ENCODE data around the gene GSTM5. TPM values are rescaled to one million over a fixed set of nuclear protein-coding genes. Genes with fewer than 3 reads are reported as not detected.
"Not testable (repeated sequence)": the region's sequence is repeated elsewhere in the genome, so short reads cannot be mapped to it uniquely, and the experiment has no call there.

GSTM5 gene
- polyA plus RNA-seq, 3 donors, result not detected

GRCh38 chr1:109677459-109677858 is 34.6 kb upstream of the GSTM5 start:
- Histone ChIP-seq H2AFZ (ENCODE audit: insufficient read depth, low read depth, low read length, poor library complexity, severe bottlenecking) (no peak overlapping the region), H3K79me2 (ENCODE audit: insufficient read depth, low read length) (no peaks in the 10 kb centered on the region), H3K4me1 (ENCODE audit: control insufficient read depth in 1 of 2, insufficient read depth in 2 of 2, low read length in 2 of 2) (no peaks in the 10 kb centered on the region), H3K4me2 (replicated peaks; ENCODE audit: extremely low read depth, low read length, poor library complexity, severe bottlenecking) (no peak overlapping the region), H3K36me3 (replicated peaks in 1 of 2; ENCODE audit: control insufficient read depth in 1 of 2, insufficient read depth in 2 of 2, low read length in 2 of 2) (no peaks in the 10 kb centered on the region), H3K9me3 (replicated peaks in 1 of 2; ENCODE audit: control insufficient read depth in 1 of 2, insufficient read depth in 1 of 2, low read length in 2 of 2) (no peaks in the 10 kb centered on the region), H3K27ac (ENCODE audit: low read depth in 1 of 2, low read length in 2 of 2) (no peak overlapping the region), H3K4me3 (replicated peaks in 1 of 3; ENCODE audit: low read depth in 2 of 3, low read length in 3 of 3) (no peak overlapping the region), H3K27me3 (ENCODE audit: control insufficient read depth in 2 of 2, insufficient read depth in 2 of 2, low read length in 2 of 2) (no peaks in the 10 kb centered on the region), H3K9ac (ENCODE audit: insufficient read depth, low read length, poor library complexity, severe bottlenecking) (no peak overlapping the region), H4K20me1 (ENCODE audit: insufficient read depth, low read length) (no peaks in the 10 kb centered on the region)
- peak overlapping the region in 1 of 2 donors; percentile 0 for H3K4me3 Mint-ChIP-seq
- DNase-seq, result no peak
- no peaks in the 10 kb centered on the region for H3K27me3 Mint-ChIP-seq (ENCODE audit: low read depth in 3 of 3)
- no peaks in the 10 kb centered on the region for H3K9me3 Mint-ChIP-seq
- H3K4me1 Mint-ChIP-seq, result no peaks in the 10 kb centered on the region
- H3K36me3 Mint-ChIP-seq, result no peaks in the 10 kb centered on the region
- intact Hi-C loops (cut with micrococcal nuclease), result no loop called here
- H3K27ac Mint-ChIP-seq, result no peak overlapping the region
- WGBS (ENCODE audit: insufficient coverage), result no CpG with 5 or more reads among the region's 3 CpGs
- no peak for TF ChIP-seq CTCF (IDR thresholded peaks at IDR 0.05)

DNA sequence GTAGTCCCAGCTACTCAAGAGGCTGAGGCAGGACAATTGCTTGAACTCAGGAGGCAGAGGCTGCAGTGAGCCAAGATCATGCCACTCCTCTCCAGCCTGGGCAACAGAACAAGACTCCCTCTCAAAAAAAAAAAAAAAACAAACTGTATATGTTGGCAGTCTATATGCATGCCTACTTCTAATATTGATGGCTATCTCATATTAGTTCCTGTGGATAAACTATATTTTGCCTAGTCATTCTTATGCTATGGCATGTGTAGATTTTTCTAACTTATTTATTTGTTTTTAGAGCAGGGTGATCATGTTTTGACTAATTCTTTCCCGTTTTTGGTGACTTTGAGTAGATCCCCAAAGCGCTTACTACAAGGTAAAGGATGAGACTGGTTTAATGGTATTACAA is 33.4 kb upstream of the GSTM5 start:
- H2AFZ ChIP-seq (ENCODE audit: insufficient read depth, low read depth, low read length, poor library complexity, severe bottlenecking); H3K9me3 ChIP-seq (replicated peaks in 1 of 2; ENCODE audit: control insufficient read depth in 1 of 2, insufficient read depth in 1 of 2, low read length in 2 of 2); H3K27ac Mint-ChIP-seq; H3K9me3 Mint-ChIP-seq; H3K9ac ChIP-seq (ENCODE audit: insufficient read depth, low read length, poor library complexity, severe bottlenecking); H3K36me3 ChIP-seq (replicated peaks in 1 of 2; ENCODE audit: control insufficient read depth in 1 of 2, insufficient read depth in 2 of 2, low read length in 2 of 2); H3K4me3 Mint-ChIP-seq; H3K36me3 Mint-ChIP-seq; intact Hi-C loops (cut with micrococcal nuclease); H3K27me3 ChIP-seq (ENCODE audit: control insufficient read depth in 2 of 2, insufficient read depth in 2 of 2, low read length in 2 of 2); H3K4me3 ChIP-seq (replicated peaks in 1 of 3; ENCODE audit: low read depth in 2 of 3, low read length in 3 of 3); DNase-seq; H3K4me1 ChIP-seq (ENCODE audit: control insufficient read depth in 1 of 2, insufficient read depth in 2 of 2, low read length in 2 of 2); H3K79me2 ChIP-seq (ENCODE audit: insufficient read depth, low read length); H3K4me1 Mint-ChIP-seq; H3K27ac ChIP-seq (ENCODE audit: low read depth in 1 of 2, low read length in 2 of 2); H3K4me2 ChIP-seq (replicated peaks; ENCODE audit: extremely low read depth, low read length, poor library complexity, severe bottlenecking); H4K20me1 ChIP-seq (ENCODE audit: insufficient read depth, low read length); H3K27me3 Mint-ChIP-seq (ENCODE audit: low read depth in 3 of 3): not testable (repeated sequence)
- WGBS (ENCODE audit: insufficient coverage), result no CpG with 5 or more reads among the region's 2 CpGs

GRCh38 chr1:109684777-109685176 is 27.3 kb upstream of the GSTM5 start:
- intact Hi-C loops (cut with micrococcal nuclease); H3K4me3 Mint-ChIP-seq: not testable (repeated sequence)

DNA sequence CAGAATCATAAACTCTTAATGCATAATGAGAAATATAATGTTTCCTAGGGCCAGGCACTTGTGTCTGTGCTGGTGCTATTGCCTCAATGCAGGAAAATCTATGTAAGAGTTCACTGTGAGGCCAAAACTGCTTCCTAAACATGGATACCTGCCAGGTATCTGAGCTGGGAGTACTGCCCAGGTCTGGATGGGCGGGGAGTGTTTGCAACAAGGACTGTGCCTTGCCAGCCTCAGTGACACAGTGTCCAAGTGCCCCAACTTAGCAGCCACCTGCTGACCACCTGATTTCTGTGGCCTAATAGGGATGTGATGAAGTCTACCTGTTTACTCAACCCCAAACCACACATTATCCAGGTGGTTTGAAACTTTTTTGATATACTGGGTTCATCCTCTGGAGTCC is 26.7 kb upstream of the GSTM5 start:
- H3K27me3 ChIP-seq (ENCODE audit: control insufficient read depth in 2 of 2, insufficient read depth in 2 of 2, low read length in 2 of 2); H3K36me3 Mint-ChIP-seq; H3K27ac ChIP-seq (ENCODE audit: low read depth in 1 of 2, low read length in 2 of 2); H3K9me3 ChIP-seq (replicated peaks in 1 of 2; ENCODE audit: control insufficient read depth in 1 of 2, insufficient read depth in 1 of 2, low read length in 2 of 2); H3K36me3 ChIP-seq (replicated peaks in 1 of 2; ENCODE audit: control insufficient read depth in 1 of 2, insufficient read depth in 2 of 2, low read length in 2 of 2); H2AFZ ChIP-seq (ENCODE audit: insufficient read depth, low read depth, low read length, poor library complexity, severe bottlenecking); DNase-seq; H3K4me1 ChIP-seq (ENCODE audit: control insufficient read depth in 1 of 2, insufficient read depth in 2 of 2, low read length in 2 of 2); H3K79me2 ChIP-seq (ENCODE audit: insufficient read depth, low read length); H3K4me3 ChIP-seq (replicated peaks in 1 of 3; ENCODE audit: low read depth in 2 of 3, low read length in 3 of 3); H3K27ac Mint-ChIP-seq; intact Hi-C loops (cut with micrococcal nuclease); H3K4me3 Mint-ChIP-seq; H3K27me3 Mint-ChIP-seq (ENCODE audit: low read depth in 3 of 3); H3K4me2 ChIP-seq (replicated peaks; ENCODE audit: extremely low read depth, low read length, poor library complexity, severe bottlenecking); H3K4me1 Mint-ChIP-seq; H4K20me1 ChIP-seq (ENCODE audit: insufficient read depth, low read length); H3K9ac ChIP-seq (ENCODE audit: insufficient read depth, low read length, poor library complexity, severe bottlenecking): not testable (repeated sequence)
- WGBS (ENCODE audit: insufficient coverage), result no CpG with 5 or more reads among the region's 1 CpG
- H3K9me3 Mint-ChIP-seq, result peaks cover 0 to 11% (median 7%) of the 10 kb centered on the region in 7 donors

More at GRCh38 chr1:109684777-109685176, 27.3 kb upstream of the GSTM5 start:
- not testable (repeated sequence) for H3K36me3 ChIP-seq (replicated peaks in 1 of 2; ENCODE audit: control insufficient read depth in 1 of 2, insufficient read depth in 2 of 2, low read length in 2 of 2); H3K9me3 ChIP-seq (replicated peaks in 1 of 2; ENCODE audit: control insufficient read depth in 1 of 2, insufficient read depth in 1 of 2, low read length in 2 of 2); H3K27me3 ChIP-seq (ENCODE audit: control insufficient read depth in 2 of 2, insufficient read depth in 2 of 2, low read length in 2 of 2); H4K20me1 ChIP-seq (ENCODE audit: insufficient read depth, low read length); H3K4me2 ChIP-seq (replicated peaks; ENCODE audit: extremely low read depth, low read length, poor library complexity, severe bottlenecking); H3K79me2 ChIP-seq (ENCODE audit: insufficient read depth, low read length); H3K4me3 ChIP-seq (replicated peaks in 1 of 3; ENCODE audit: low read depth in 2 of 3, low read length in 3 of 3); H3K27ac ChIP-seq (ENCODE audit: low read depth in 1 of 2, low read length in 2 of 2); H3K27ac Mint-ChIP-seq; H3K36me3 Mint-ChIP-seq; H3K4me1 Mint-ChIP-seq; H3K9ac ChIP-seq (ENCODE audit: insufficient read depth, low read length, poor library complexity, severe bottlenecking); H3K27me3 Mint-ChIP-seq (ENCODE audit: low read depth in 3 of 3); H2AFZ ChIP-seq (ENCODE audit: insufficient read depth, low read depth, low read length, poor library complexity, severe bottlenecking); DNase-seq; H3K4me1 ChIP-seq (ENCODE audit: control insufficient read depth in 1 of 2, insufficient read depth in 2 of 2, low read length in 2 of 2)
- peaks cover 0 to 11% (median 7%) of the 10 kb centered on the region in 7 donors for H3K9me3 Mint-ChIP-seq
- WGBS (ENCODE audit: insufficient coverage), result no CpG with 5 or more reads among the region's 6 CpGs

Data from CD14-positive monocyte (primary cell).